ENCODE measurements around the gene LONP2.
A peak's percentile ranks its signal among the peaks of the same experiment; 100 is the strongest.
"Not testable (repeated sequence)": the region's sequence is repeated elsewhere in the genome, so short reads cannot be mapped to it uniquely, and the experiment has no call there.

LONP2 gene

GRCh38 chr16:48235556-48236136 is 8.5 kb upstream of the LONP2 start:
- no peak for DNase-seq

- no peak for DNase-seq
Measured at GRCh38 chr16:48236286-48236685, 7.8 kb upstream of the LONP2 start.

GRCh38 chr16:48240147-48240546 is 4.0 kb upstream of the LONP2 start:
- DNase-seq, result not testable (repeated sequence)

- DNase-seq, result no peak
Measured at GRCh38 chr16:48244863-48245195, 729 bp downstream of the LONP2 start.

GRCh38 chr16:48246066-48246465 is 2.0 kb downstream of the LONP2 start:
- DNase-seq, result no peak

GRCh38 chr16:48247311-48247710 is 3.2 kb downstream of the LONP2 start, which contains the start of gene ABCC11:
Gene ABCC11, minus strand, starts transcription at chr16:48247539. Its CDS starts 15,618 bp downstream, at chr16:48231921.
- no peak for DNase-seq

GRCh38 chr16:48250520-48251278 is 6.6 kb downstream of the LONP2 start:
- no peak for DNase-seq

GRCh38 chr16:48252013-48252412 is 7.9 kb downstream of the LONP2 start:
- DNase-seq, result no peak

- no peak for DNase-seq
Measured at GRCh38 chr16:48256579-48257177, 12.6 kb downstream of the LONP2 start.

GRCh38 chr16:48261569-48261968 is 17.5 kb downstream of the LONP2 start:
- DNase-seq, result no peak

- no peak for DNase-seq
Measured at GRCh38 chr16:48262631-48263030, 18.5 kb downstream of the LONP2 start.

GRCh38 chr16:48269011-48269410 is 24.9 kb downstream of the LONP2 start:
- DNase-seq, result no peak

GRCh38 chr16:48271728-48272127 is 27.6 kb downstream of the LONP2 start:
- DNase-seq, result no peak

GRCh38 chr16:48272837-48273421 is 28.8 kb downstream of the LONP2 start:
- no peak for DNase-seq

GRCh38 chr16:48274476-48274875 is 30.4 kb downstream of the LONP2 start:
- no peak for DNase-seq

GRCh38 chr16:48276102-48276501 is 32.0 kb downstream of the LONP2 start:
- no peak for DNase-seq

GRCh38 chr16:48277158-48277557 is 33.1 kb downstream of the LONP2 start:
- DNase-seq, result no peak

GRCh38 chr16:48279199-48279598 is 35.1 kb downstream of the LONP2 start:
- no peak for DNase-seq

- DNase-seq, result peak; percentile 59
Measured at GRCh38 chr16:48280546-48280945, 36.4 kb downstream of the LONP2 start.

GRCh38 chr16:48282636-48283263 is 38.6 kb downstream of the LONP2 start:
- peak; percentile 8 for DNase-seq

GRCh38 chr16:48284772-48285409 is 40.8 kb downstream of the LONP2 start:
- no peak for DNase-seq

GRCh38 chr16:48287239-48287638 is 43.1 kb downstream of the LONP2 start:
- no peak for DNase-seq

- no peak for DNase-seq
Measured at GRCh38 chr16:48291303-48291702, 47.2 kb downstream of the LONP2 start.

Measured in inflammatory macrophage treated with lipopolysaccharide for 4 hours (primary cell).